Posterior vena cava (tissue), 2 donors: ENCODE results near the gene PGAP3. TPM values are rescaled to one million over a fixed set of nuclear protein-coding genes. Genes with fewer than 3 reads are reported as not detected.

ENCODE experiments used
- DNase-seq: peaks from one replicate; pipeline ENCODE4 v3.0.0-alpha.2; 2020; ENCODE audit warnings: low spot score
- intact Hi-C, 2 donors: fragments of 100-400 bp; cut with DNase I; formaldehyde crosslinking; loops; one replicate each; pipeline versions ENCODE4 v1.14.1 to v1.14.2; 2022 to 2023
- total RNA-seq, 2 donors: library from RNA; stranded (reverse); fragmentation: NEBNext Ultra II Directional; extraction: Animal tissue kit (Norgen Biotek cat#: 25700); gene quantifications; one replicate each; pipeline ENCODE4 v1.2.1, GENCODE V29; 2021
- donor health status: DM: yes; HTN: yes; CAD: no.
- donor health status: DM: yes; HTN: yes; CAD: no.

The PGAP3 gene
- total RNA-seq, 2 donors from 2014 or later: 12.0 to 12.3 TPM

DNA sequence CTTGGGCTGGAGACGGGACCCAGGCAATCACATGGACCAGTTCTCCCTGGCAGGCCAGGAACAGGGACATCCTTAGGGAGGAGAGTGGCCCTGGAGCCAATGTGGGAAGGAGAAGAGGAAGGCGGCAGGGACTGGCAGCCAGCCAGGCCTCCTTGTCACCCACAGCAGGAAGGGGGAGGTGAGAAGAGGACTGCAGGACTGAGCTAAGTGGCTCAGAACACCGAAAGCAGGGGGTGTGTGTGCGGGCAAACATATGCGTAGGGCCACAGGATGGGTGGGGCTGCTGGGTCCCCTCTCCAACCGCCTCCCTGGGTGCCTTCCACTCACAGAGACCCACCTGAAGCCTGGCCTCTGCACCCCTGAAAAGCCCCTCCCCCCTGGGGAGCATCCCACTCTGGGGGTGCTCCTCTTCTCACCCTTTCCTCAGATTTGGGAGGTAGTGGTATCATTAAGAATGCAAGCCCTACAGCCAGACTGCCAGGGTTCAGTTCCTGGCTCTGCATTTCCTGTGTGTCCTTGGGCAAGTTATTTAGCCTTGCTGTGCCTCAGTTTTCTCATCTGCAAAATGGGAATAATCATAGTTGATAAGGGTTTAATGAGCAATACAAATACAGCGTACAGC is 11.5 kb downstream of the PGAP3 start:
- DNase-seq: no peak
- intact Hi-C loops: no loop called here

DNA sequence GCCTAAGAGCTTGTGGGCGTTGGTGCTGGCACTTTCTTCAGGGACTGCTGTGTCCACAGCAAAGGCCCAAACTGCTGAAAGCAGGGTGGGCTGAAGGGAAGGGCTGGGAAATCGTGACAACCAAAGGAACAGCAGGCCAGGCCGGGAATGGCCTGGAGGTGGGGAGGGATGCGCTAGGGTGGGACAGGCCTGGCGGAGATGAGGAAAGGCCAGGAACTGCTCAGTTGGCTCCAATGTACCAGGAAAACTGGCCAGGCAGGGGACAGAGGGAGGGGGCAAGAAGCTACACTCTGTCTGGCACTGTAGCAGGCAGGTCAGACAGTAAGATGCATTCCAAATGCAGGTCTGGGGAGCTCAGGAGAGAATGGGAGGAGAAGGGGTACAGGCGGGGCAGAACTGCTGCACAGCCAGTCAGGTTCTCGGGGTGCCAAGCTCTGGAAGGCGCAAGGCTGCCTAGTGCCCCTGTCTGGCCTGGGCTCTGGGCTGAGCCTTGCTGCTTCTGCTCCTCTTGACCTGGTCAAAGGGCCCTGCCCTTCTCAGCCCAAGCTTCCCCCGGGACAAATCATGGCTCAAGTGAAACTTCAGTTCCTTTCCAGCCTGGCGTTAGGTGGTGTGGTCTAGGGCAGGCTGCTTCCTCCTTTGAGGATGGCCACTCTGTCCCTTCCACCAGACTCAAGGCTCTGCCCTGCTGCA is 12.3 kb downstream of the PGAP3 start:
- intact Hi-C loops: no loop called here
- DNase-seq: no peak

DNA sequence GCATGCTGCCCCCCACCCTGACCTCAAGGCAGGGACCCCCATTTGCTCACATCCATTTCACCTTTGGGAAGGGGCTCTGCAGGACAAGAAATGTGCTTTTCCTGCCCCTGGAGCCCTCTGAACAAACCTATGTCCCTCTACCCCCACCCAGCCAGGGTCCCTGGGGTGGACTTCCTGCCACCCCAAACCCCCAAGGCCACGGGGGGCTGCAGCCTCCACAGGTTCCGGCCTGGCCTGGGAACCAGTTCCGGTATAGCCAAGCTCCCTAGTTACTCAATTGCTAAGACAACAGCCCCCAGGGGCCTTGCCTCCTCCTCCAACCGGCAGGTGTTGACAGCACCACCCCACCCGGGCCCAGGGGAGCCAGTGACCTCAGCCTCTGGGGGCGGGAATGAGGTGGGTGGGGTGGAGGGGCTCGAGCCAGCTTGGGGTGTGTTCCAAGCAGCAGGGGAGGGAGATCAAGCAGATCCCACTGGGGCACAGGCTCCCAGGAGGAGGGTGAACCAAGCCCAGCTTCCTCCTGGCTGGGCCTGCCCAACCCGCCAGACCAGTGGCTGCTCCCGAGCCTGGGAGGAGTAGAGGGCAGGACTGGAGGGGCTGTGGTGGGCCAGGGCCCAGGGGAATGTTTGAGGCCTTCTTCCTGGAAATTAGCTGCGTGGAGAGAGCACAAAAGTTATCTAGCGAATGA is 13.0 kb downstream of the PGAP3 start:
- intact Hi-C loops: no loop called here
- no peak for DNase-seq

DNA sequence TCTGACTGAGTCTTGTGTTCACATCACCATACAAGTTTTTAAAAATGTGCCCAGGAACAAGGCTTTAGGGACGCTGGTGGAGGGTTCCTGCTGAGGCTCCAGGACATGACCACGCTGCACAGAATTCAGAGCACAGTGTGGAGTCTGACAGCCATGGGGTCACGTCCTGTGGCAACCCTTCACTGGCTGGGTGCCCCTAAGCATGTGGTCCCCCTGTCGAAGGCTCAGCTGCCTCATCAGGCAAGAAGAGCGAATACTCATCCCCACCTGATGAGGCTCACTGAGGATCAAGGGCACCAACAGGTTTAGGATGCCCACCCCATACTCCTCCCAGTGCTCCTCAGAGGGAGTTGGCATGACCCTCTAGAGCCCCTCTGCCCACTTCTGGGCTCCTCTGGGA is 13.7 kb downstream of the PGAP3 start:
- intact Hi-C loops: no loop called here
- DNase-seq: no peak

DNA sequence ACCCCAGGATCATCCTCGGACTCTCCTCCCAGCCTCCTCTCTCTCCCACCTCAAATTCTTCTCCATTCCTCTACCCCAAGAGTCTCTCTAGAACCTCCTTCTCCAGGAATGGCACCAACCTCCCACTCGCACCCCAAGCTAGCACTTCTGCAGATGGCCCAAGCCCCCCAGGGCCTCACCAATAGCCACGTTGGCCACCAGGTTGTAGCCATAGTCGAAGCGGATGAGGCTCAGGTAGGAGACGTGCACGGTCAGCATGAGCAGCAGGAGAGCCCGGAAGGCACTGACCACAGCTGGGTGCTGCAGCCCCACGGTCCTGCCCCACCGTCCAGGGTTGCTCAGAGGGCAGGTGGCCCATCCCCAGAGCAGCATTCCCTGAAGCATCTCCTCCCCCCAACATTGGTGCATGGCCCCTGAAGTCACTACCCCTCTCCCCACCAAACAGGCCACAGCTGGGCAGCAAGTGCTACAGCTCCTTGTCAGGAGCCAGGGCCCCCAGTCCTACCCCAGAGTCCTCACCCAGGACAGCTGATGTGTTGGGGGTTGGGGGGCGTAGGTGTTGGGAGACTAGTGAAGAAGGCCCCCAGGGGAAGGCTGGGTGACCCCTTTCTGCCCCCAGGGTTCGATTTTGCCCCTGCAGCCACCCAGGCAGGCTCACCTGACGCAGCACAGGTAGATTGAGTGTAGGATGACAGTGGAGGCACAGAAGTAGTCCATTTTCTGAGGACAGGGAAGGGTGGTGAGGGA is 14.3 kb downstream of the PGAP3 start:
- DNase-seq: no peak
- intact Hi-C loops: no loop called here

DNA sequence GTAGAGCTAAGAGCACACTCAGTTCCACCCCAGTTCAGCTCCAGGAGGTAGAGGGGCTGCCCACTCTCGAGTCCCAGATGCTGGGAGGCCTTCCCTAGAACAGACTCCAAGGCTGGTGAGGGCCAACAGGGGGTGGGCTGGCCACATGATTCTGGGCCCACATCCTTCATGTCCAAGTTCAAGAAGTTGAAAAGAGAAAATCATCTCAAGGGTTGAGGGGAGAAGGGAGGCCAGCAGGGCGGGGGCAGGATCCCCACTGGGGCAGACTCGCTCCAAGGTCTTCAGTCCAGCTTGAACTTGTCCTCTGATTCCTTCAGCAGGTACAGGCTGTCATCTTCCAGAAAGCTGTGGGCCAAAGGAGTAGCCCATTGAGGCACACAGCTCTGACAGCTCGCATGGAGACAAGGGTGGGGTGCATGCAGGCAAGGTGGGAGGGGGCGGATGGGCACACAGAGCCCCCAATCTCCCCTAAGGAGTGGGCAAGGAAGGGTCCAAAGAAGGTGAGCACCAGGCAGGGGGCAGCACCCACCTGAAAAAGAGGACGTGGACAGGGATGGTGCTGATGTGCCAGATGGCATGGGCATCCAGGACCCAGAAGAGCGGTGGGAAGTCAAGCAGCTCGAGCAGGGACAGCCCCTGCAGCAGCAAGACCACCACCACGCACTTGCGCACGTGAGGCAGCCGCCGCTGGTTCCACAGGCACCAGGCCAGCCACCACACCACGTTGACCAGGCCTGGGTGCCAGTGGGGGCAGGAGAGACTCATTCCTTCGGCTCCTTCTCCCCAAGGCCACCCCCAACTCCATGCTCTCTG is 15.1 kb downstream of the PGAP3 start:
- intact Hi-C loops: no loop called here
- no peak for DNase-seq

DNA sequence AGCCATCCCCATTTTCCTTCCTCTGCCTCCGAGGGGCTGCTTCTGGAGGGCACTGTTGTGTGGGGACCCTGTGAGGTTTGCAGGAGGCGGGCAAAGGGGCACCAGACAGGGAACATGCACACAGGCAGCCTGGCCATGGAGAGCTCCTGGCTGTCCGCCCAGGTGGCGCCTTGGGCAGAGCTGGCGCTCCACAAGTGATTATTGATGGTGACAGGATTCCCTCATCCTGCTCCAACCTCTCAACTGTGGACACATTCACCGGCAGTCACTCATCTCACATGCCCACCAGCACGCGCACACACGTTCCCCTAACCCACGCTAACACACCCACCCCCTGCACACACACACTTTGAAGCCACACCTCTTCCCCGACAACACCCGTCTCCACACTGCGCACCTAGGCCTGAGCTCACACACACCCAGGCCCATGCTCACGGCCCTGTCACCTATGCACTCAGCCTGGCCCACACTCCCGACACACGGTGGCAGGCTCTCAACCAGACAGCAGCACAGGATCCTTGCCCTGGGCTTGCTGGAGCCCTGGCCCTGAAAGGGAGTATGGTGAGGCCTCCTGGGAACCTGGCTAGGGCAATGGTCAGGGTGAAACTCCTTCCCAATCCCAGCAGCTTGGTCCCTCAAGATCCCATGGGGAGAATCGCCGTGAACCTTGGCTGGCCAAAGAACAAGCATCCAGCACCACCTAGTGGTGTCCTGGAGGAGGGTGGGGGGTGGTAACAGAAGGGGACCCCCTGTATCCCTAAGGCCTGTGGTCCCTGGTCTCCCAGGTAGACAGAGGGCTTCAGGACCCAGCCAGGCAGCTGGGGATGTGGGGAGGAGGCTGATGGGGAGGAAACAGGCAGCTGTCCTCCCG is 16.0 kb downstream of the PGAP3 start:
- intact Hi-C loops: no loop called here
- DNase-seq: no peak

DNA sequence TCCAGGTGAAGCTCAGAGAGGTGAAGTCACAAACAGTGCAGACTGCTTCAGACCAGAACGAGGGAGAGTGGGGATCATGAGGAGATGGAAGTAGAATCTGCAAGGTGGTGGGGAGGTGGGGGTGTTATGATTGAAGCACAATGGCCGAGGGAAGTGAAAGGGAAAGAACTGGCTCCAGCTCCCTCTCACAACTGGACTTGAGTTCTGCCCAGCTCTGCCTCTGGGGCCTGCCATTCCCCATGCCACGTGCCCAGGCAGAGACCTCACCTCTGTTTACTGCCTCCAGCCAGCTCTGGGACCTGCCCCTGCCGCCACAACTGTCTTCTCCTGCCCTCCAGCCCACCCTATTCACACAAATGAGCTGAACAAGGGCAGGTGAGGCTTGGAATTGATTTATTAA is 17.1 kb downstream of the PGAP3 start:
- intact Hi-C loops: no loop called here
- no peak for DNase-seq

DNA sequence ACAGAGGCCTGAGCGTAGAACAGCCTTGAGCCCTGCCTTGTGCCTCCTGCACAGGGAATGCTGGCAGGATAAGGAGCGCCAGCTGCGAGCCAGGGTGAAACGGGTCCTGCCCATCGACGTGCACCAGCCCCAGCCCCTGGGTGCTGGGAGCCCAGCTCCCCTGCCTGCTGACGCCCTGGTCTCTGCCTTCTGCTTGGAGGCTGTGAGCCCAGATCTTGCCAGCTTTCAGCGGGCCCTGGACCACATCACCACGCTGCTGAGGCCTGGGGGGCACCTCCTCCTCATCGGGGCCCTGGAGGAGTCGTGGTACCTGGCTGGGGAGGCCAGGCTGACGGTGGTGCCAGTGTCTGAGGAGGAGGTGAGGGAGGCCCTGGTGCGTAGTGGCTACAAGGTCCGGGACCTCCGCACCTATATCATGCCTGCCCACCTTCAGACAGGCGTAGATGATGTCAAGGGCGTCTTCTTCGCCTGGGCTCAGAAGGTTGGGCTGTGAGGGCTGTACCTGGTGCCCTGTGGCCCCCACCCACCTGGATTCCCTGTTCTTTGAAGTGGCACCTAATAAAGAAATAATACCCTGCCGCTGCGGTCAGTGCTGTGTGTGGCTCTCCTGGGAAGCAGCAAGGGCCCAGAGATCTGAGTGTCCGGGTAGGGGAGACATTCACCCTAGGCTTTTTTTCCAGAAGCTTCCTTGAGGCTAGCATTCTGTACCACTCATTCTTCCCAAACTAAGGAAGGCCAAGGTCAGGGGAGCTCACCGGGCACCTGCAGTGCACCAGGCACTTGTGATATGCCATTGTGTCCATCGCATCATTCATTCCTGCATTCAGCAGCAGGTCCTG is 17.7 kb downstream of the PGAP3 start:
- intact Hi-C loops: no loop called here

DNA sequence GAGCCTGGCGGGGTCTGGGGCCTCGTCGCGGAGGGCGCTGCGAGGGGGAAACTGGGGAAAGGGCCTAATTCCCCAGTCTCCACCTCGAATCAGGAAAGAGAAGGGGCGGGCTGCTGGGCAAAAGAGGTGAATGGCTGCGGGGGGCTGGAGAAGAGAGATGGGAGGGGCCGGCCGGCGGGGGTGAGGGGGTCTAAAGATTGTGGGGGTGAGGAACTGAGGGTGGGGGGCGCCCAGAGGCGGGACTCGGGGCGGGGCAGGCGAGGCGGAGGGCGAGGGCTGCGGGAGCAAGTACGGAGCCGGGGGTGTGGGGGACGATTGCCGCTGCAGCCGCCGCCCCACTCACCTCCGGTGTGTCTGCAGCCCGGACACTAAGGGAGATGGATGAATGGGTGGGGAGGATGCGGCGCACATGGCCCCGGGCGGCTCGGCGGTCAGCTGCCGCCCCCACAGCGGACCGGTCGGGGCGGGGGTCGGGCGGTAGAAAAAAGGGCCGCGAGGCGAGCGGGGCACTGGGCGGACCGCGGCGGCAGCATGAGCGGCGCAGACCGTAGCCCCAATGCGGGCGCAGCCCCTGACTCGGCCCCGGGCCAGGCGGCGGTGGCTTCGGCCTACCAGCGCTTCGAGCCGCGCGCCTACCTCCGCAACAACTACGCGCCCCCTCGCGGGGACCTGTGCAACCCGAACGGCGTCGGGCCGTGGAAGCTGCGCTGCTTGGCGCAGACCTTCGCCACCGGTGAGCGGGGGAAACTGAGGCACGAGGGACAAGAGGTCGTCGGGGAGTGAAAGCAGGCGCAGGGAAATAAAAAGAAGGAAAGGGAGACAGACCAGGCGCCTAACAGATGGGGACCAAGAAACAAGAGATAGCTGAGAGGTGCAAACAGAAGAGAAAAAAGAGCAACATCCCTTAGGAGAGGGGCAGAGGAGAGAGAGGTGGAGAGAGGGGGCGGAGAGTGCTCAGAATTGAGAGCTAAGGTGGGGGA is 19.6 kb downstream of the PGAP3 start, which contains the start of gene PNMT:
TSS of gene PNMT (plus strand) at position 509 of the 980 bp plus-strand sequence. CDS start at position 532, 23 bp downstream.
- intact Hi-C loops: no loop called here
- peak; percentile 90 for DNase-seq

More for the DNA sequence above, 17.7 kb downstream of the PGAP3 start:
- DNase-seq: no peak

DNA sequence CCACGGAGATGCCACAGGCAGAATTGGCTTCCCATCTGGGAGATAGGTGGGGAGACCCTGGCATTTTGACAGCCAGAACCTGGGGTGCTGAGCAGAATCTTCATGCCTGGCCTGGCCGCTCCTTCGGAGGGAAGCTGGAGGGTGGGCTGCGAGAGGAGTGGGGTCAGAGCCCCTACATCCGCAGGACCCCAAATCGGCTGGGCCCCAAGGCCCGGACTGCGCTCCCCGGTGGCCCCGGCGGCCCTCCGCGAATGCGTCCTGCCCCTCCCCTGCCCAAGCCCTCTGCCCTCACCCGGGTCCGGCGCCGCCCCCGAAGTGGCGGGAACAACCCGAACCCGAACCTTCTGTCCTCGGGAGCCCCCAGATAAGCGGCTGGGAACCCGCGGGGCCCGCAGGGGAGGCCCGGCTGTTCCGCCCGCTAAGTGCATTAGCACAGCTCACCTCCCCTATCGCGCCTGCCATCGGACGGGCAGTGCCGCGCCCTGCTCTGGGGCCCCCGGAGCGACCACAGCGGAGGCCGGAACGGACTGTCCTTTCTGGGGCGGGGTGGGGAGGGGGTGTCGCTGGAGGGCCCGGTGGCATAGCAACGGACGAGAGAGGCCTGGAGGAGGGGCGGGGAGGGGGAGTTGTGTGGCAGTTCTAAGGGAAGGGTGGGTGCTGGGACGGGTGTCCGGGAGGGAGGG is 20.5 kb downstream of the PGAP3 start:
- DNase-seq: no peak
- intact Hi-C loops: no loop called here

DNA sequence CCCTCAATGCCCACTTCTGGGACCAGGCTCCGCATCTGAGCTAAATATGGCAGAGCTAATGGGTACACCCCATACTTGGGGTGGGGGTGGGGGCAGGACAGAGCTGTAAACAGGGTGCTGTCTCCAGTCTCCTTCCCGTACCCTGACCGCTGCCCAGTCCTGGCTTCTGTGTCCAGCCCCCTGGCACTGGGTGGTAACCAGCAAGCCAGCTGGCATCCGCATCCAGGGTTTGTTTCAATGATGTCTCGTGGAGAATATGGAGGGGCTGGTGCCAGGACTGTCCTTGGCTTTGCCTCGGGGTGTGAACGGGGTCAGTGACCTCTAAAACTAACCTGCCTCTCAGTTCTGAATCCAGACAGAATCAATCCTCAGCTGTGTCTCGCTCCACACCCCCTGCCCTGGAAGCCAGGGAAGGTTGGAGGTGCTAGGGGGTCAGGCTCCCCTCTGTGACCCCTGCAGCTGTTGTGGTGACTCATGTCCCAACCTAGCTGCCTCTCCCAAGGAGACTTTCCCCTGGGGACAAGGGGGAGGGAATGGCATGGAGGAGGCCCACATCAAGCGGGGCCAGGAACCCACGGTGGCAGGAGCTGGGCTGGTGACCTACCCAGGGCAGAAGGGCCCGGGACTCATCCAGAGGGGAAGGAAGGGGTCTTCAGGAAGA is 21.1 kb downstream of the PGAP3 start:
- intact Hi-C loops: no loop called here

DNA sequence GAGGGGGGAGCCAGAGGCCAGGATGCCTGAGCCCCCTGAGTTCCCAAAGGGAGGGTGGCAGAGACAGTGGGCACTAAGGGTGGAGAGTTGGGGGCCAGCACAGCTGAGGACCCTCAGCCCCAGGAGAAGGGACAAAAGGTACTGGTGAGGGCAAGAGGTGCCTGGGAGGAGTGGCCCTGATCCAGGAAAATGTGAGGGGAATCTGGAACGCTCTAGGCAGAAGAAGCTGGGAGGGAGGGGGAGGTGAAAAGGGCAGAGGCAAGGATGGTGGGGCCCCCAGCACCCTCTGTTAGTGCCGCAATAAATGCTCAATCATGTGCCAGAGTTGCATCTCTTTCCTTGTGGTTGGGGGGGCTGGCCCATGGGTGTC is 21.6 kb downstream of the PGAP3 start:
- intact Hi-C loops: no loop called here
- DNase-seq: no peak

More for the DNA sequence above, 21.1 kb downstream of the PGAP3 start:
- no peak for DNase-seq

DNA sequence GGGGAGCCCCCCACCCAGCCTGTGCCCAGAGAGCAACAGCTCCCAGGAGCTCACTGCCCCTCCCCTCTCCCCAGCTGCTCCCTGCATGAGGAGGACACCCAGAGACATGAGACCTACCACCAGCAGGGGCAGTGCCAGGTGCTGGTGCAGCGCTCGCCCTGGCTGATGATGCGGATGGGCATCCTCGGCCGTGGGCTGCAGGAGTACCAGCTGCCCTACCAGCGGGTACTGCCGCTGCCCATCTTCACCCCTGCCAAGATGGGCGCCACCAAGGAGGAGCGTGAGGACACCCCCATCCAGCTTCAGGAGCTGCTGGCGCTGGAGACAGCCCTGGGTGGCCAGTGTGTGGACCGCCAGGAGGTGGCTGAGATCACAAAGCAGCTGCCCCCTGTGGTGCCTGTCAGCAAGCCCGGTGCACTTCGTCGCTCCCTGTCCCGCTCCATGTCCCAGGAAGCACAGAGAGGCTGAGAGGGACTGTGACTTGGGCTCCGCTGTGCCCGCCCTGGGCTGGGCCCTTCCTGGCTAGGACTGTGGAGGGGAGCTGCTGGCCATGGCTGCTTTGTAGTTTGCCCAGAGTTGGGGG is 22.1 kb downstream of the PGAP3 start:
- no peak for DNase-seq
- intact Hi-C loops: loop anchor here in 1 of 2 donors (1.0 kb wide), 1 partner anchor 27 kb away; no protein-coding TSS in a partner anchor
